GM18868 (cell line): ENCODE results near the gene MINDY4.
A peak's percentile ranks its signal among the peaks of the same experiment; 100 is the strongest.

ENCODE experiments used
- ATAC-seq: cut with Tn5 transposase; IDR thresholded peaks from one replicate; pipeline ENCODE4 v1.9.1; 2021; ENCODE audit warnings: mild to moderate bottlenecking, moderate library complexity; ENCODE audit not compliant: unreplicated experiment

The MINDY4 gene

DNA sequence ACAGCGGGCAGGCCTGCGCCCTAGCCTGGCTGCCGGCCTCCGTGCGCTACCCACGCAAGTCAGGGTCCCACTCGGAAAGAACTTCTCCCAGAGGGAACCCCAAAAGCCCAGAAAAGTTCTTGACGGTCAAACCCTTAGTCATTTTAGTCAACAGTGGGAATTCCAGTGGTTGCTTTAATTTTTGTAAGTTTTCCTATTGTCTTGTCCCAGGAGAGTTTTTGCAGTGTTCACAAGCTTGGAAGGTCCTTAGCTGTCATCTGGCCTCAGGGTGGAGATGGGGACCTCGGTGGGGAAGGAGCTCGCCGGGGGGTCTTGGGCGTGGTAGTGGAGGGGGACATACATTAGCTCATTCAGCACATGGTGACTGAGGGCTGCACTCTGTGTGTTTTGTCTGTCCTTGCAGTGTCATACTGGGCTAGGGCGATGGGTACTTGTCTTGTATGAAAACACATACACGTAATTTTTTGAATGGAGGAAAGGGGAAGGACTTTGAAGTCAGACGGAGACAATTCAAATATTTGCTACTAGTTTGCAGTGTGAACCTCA is 736 bp downstream of the MINDY4 start:
- ATAC-seq: peak; percentile 40

DNA sequence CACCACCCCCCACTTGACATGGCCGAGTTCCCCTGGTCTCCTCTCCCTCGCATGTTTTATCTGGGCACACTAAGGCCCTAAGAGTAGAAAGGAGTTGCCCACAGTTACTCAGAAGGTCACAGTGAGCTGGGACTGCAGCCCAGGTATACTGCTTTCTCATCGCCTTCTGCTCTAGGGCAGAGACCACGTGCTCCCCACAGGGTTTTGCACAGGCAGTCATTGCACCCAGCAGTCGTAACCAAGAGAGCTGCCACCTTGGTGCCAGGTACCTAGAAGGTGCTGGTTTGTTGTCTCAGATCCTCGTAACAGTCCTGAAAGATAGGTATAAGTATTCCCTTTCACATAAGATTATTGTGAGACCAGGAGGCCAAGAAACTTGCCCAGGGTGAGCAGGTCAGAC is 1.8 kb downstream of the MINDY4 start:
- no peak for ATAC-seq

- ATAC-seq: no peak
These were observed 4.8 kb downstream of the MINDY4 start for GRCh38 chr7:30775992-30776391.

DNA sequence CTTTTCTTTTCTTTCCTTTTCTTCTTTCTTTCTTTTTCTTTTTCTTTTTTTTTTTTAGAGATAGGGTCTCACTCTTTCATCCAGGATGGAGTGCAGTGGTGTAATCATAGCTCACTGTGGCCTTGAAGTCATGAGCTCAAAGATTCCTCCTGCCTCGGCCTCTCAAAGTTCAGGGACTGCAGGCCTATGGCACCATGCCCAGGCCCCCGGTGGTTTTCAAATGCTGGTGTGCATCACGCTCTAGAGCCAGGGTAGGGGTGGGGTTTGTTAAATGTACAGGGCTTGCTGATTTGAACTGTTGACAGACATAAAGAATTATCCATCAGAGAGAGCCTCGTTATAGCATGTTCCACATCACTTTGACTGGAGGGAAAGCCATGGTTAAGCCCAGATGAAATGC is 5.8 kb downstream of the MINDY4 start:
- no peak for ATAC-seq

- no peak for ATAC-seq
These were observed 7.2 kb downstream of the MINDY4 start for GRCh38 chr7:30778255-30779025.

DNA sequence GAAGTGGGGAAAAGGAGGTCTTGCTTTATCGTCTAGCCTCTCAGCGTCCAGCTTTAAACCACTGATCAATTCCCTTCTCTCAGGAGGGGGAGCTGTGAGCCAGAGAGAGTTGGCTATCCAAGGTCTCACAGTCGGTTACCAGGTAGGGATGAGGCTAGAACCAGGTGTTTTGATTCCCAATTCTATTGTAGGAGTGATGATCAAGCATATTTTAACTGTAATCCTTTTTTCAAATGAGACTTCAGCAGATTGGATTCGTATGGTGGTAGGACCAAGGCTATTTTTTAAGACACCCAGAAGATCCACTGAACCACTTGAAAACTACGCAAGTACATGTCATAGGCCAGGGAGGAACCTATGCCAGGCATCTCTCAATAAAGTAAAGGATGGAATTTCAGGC is 8.4 kb downstream of the MINDY4 start:
- no peak for ATAC-seq

GRCh38 chr7:30780941-30781340 is 9.7 kb downstream of the MINDY4 start:
- ATAC-seq: no peak

- ATAC-seq: no peak
These were observed 11.5 kb downstream of the MINDY4 start for GRCh38 chr7:30782690-30783089.

- no peak for ATAC-seq
These were observed 14.6 kb downstream of the MINDY4 start for GRCh38 chr7:30785786-30786185.

DNA sequence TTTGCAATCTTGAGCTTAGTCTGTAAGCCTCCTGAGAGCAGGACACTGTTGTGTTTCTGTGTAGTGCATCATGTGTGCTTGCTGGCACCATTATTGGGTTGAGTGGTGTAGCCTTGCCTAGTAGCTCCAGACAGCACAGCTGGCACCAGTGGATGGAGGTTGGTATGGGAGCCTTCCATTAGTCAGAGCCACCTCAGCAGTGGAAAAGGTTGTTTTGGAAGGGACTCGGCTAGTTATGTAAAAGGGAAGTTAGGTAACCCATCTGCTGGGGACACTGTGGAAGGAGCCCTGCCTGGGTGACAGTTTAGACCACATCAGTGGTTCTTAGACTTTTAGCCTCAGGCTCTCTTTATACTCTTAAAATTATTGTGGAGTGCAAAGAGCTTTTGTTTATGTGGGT is 16.3 kb downstream of the MINDY4 start:
- ATAC-seq: no peak

GRCh38 chr7:30788640-30789333 is 17.6 kb downstream of the MINDY4 start:
- no peak for ATAC-seq

DNA sequence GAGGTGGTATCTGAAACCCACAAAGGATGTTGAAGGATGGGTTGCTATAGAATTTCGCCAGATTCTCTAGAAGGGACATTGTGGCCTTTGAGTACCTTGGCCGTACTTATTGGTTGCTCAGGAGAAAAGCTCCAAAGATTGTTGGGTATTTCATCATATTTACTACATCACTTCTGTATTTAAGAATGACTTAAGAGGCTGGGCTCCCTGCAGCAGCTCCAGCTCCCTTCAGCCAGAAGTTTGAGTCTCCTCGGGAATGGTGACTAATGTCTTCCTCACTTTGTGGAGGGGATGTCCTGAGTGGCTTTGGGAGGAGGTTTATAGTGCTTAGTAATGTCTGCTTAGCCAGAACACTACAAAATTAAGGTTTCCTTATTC is 18.1 kb downstream of the MINDY4 start:
- ATAC-seq: no peak

- no peak for ATAC-seq
These were observed 19.1 kb downstream of the MINDY4 start for GRCh38 chr7:30790356-30790755.

GRCh38 chr7:30791114-30791513 is 19.9 kb downstream of the MINDY4 start:
- ATAC-seq: no peak

- no peak for ATAC-seq
These were observed 24.1 kb downstream of the MINDY4 start for GRCh38 chr7:30795161-30795948.

- ATAC-seq: no peak
These were observed 25.1 kb downstream of the MINDY4 start for GRCh38 chr7:30796105-30796869.

- no peak for ATAC-seq
These were observed 26.2 kb downstream of the MINDY4 start for GRCh38 chr7:30797176-30798040.

GRCh38 chr7:30799206-30799975 is 28.2 kb downstream of the MINDY4 start:
- ATAC-seq: peak; percentile 76
